HUES6 (cell line): ENCODE data around the gene ATP8B1.
A peak's percentile ranks its signal among the peaks of the same experiment; 100 is the strongest.
"Not testable (repeated sequence)": the region's sequence is repeated elsewhere in the genome, so short reads cannot be mapped to it uniquely, and the experiment has no call there.

ENCODE experiments used
- H3K27ac ChIP-seq: 2 replicates; pipeline ENCODE4 v1.7.0; 2013; ENCODE audit warnings: low read depth, mild to moderate bottlenecking, low read length, inconsistent platforms
- H3K27me3 ChIP-seq: 2 replicates; pipeline ENCODE4 v1.6.1; 2013; ENCODE audit warnings: low read length; ENCODE audit not compliant: control insufficient read depth, insufficient read depth
- H3K36me3 ChIP-seq: 2 replicates; pipeline ENCODE4 v1.6.1; 2013; ENCODE audit warnings: low read length; ENCODE audit not compliant: control insufficient read depth, insufficient read depth
- H3K4me1 ChIP-seq: 2 replicates; pipeline ENCODE4 v1.6.1; 2013; ENCODE audit warnings: low read length; ENCODE audit not compliant: control insufficient read depth, insufficient read depth
- H3K4me3 ChIP-seq: 2 replicates; pipeline ENCODE4 v1.5.1; 2013; ENCODE audit warnings: low read depth, low read length
- H3K9ac ChIP-seq: one replicate; pipeline ENCODE4 v1.6.1; 2013; ENCODE audit warnings: mild to moderate bottlenecking, low read length
- H3K9me3 ChIP-seq: 2 replicates; pipeline ENCODE4 v1.6.1; 2013; ENCODE audit warnings: low read depth, low read length; ENCODE audit not compliant: control insufficient read depth, insufficient read depth

ATP8B1 gene

DNA sequence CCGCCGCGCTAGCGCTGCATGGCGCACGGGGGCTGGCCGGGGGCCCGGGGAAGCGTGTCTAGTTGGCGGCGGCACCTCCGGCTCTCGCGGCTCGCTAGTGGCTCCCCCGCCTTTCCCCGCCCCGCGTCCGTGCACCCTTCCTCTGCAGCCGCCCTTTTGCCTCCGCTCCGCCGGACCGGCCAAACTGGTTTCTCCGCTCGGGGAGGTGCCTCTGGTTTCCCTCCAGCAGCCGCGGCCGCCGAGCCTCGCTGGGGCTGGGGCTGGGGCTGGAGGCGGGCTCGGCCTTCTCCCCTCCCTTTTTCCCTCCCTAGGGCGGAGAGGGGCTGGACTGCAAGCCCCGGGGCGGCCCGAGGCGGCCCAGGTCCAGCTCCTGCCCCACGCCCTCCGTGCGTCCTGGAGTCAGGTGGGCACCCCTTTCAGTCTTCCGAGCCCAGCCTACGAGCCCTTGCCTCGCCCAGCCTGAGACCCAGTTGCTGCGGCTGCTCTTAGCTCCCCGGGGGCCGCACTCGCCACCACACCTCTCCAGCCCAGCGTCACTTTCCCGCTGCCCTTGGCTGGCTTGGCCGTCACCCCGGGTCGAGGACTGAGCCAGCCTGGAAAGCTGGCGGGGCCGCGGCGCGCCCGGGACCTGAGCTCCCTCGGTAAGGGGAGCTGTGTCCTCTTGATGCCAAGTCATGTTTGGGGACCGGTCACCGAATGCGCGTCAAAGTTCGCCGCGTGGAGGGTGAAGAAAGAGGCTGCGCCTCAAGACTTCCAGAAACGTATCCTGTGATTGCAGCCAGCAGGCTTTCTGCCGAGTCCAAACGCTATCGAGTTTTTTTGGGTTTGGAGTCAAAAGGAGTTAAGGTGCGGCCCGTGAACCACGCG, at the start of gene ATP8B1:
Gene ATP8B1, minus strand, starts transcription at position 213 of the 867 bp plus-strand sequence. CDS start 71,508 bp downstream, outside the sequence.
- Histone ChIP-seq H3K4me1 (peaks cover 5% of the 10 kb centered on the region; the same call in 1 of the 2 replicates), H3K27me3 (peaks cover 77% of the 10 kb centered on the region), H3K9ac (peak within 1 kb of the TSS; percentile 59), H3K9me3 (no peaks in the 10 kb centered on the region), H3K36me3 (no peaks in the 10 kb centered on the region), H3K4me3 (peak within 1 kb of the TSS; percentile 71), H3K27ac (no peak within 1 kb of the TSS)

- H3K9ac ChIP-seq: no peak overlapping the region
- H3K27me3 ChIP-seq: no peaks in the 10 kb centered on the region; the same call in 1 of the 2 replicates
- H3K4me1 ChIP-seq: no peaks in the 10 kb centered on the region
- H3K36me3 ChIP-seq: no peaks in the 10 kb centered on the region
- no peak overlapping the region for H3K4me3 ChIP-seq
- H3K27ac ChIP-seq: no peak overlapping the region
- no peaks in the 10 kb centered on the region for H3K9me3 ChIP-seq
Measured at GRCh38 chr18:57850063-57850462, 46.9 kb upstream of the ATP8B1 start.

DNA sequence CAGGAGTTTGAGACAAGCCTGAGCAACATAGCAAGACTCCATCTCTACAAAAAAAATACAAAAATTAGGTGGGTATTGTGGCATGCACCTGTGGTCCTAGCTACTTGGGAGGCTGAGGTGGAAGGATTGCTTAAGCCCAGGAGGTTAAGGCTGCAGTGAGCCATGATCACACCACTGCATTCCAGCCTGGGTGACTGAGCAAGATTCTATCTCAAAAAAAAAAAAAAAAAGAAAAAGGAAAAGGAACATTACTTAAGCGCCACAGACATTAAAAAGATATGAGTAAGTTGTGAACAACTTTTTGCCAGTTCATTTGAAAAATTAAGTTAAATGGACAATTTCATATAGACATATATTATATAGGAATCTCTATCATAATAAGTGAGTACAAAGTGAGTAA, 45.3 kb upstream of the ATP8B1 start:
- H3K9me3 ChIP-seq, H3K27me3 ChIP-seq, H3K4me3 ChIP-seq, H3K9ac ChIP-seq, H3K27ac ChIP-seq, H3K4me1 ChIP-seq, H3K36me3 ChIP-seq: not testable (repeated sequence)

GRCh38 chr18:57847431-57847830, 44.3 kb upstream of the ATP8B1 start:
- not testable (repeated sequence) for H3K4me1 ChIP-seq

DNA sequence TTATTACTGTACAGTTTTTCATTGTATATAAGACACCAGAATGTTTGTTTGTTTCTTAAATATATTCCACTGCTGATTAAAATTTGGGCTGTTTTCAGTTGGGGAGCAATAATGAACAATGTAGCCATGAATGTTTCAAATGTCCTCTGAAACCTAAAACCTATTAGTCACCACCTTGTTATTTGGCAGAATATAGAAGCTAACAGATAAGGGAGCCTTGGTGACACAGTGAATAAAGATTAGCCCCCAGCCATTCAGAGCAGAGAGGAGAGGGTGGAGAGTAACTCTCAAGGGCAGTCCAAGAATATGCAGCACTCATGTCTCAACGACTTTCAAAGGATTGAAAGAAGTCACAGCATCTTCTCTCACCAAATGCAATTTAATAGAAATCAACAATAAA, 43.1 kb upstream of the ATP8B1 start:
- Histone ChIP-seq H3K9ac (no peak overlapping the region), H3K27ac (no peak overlapping the region), H3K27me3 (peaks cover 5% of the 10 kb centered on the region; the same call in 1 of the 2 replicates), H3K4me1 (peaks cover 4% of the 10 kb centered on the region; the same call in 1 of the 2 replicates), H3K36me3 (no peaks in the 10 kb centered on the region), H3K4me3 (no peak overlapping the region), H3K9me3 (no peaks in the 10 kb centered on the region)

More at GRCh38 chr18:57847431-57847830, 44.3 kb upstream of the ATP8B1 start:
- not testable (repeated sequence) for H3K9ac ChIP-seq, H3K9me3 ChIP-seq, H3K4me3 ChIP-seq, H3K36me3 ChIP-seq, H3K27me3 ChIP-seq, H3K27ac ChIP-seq

- H3K27me3 ChIP-seq: peaks cover 5% of the 10 kb centered on the region; the same call in 1 of the 2 replicates
- H3K9ac ChIP-seq: no peak overlapping the region
- no peaks in the 10 kb centered on the region for H3K36me3 ChIP-seq
- H3K4me1 ChIP-seq: peaks cover 4% of the 10 kb centered on the region; the same call in 1 of the 2 replicates
- no peak overlapping the region for H3K27ac ChIP-seq
- no peaks in the 10 kb centered on the region for H3K9me3 ChIP-seq
- H3K4me3 ChIP-seq: no peak overlapping the region
Measured at GRCh38 chr18:57845605-57846074, 42.5 kb upstream of the ATP8B1 start.

GRCh38 chr18:57844319-57844718, 41.2 kb upstream of the ATP8B1 start:
- H3K27me3 ChIP-seq: peaks cover 5% of the 10 kb centered on the region; the same call in 1 of the 2 replicates
- no peaks in the 10 kb centered on the region for H3K9me3 ChIP-seq
- H3K4me3 ChIP-seq: no peak overlapping the region
- no peak overlapping the region for H3K9ac ChIP-seq
- H3K36me3 ChIP-seq: no peaks in the 10 kb centered on the region
- H3K27ac ChIP-seq: no peak overlapping the region
- H3K4me1 ChIP-seq: peaks cover 4% of the 10 kb centered on the region; the same call in 1 of the 2 replicates

DNA sequence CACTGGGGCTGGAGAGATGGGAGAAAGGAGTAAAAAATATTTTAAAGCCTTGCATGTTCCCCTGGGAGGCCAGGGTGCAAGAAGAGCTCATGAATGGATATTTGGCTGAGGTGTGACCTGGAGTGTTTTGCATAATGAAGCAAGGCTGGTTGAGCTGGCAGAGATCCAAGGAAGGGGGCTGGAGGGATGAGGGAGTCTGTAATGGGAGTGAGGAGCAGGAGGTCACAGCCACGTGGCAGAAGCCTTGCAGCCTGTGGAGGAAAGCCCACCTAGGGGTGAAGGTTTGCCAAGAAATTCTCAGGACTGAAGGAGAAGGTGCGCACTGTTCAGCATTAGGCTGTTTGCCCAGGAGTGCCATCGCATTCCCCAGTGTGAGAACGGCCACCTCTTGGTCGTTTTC, 40.3 kb upstream of the ATP8B1 start:
- H3K27ac ChIP-seq: no peak overlapping the region
- H3K4me3 ChIP-seq: no peak overlapping the region
- H3K4me1 ChIP-seq: peaks cover 4% of the 10 kb centered on the region; the same call in 1 of the 2 replicates
- no peaks in the 10 kb centered on the region for H3K9me3 ChIP-seq
- no peaks in the 10 kb centered on the region for H3K36me3 ChIP-seq
- peaks cover 5% of the 10 kb centered on the region; the same call in 1 of the 2 replicates for H3K27me3 ChIP-seq
- no peak overlapping the region for H3K9ac ChIP-seq

- Histone ChIP-seq H3K9ac (no peak overlapping the region), H3K27me3 (peaks cover 5% of the 10 kb centered on the region; the same call in 1 of the 2 replicates), H3K36me3 (no peaks in the 10 kb centered on the region), H3K9me3 (no peaks in the 10 kb centered on the region), H3K4me1 (peaks cover 4% of the 10 kb centered on the region; the same call in 1 of the 2 replicates), H3K27ac (no peak overlapping the region), H3K4me3 (no peak overlapping the region)
Measured at GRCh38 chr18:57841568-57841967, 38.5 kb upstream of the ATP8B1 start.

- Histone ChIP-seq H3K27me3 (peaks cover 5% of the 10 kb centered on the region; the same call in 1 of the 2 replicates), H3K9ac (no peak overlapping the region)
Measured at GRCh38 chr18:57839942-57840381, 36.8 kb upstream of the ATP8B1 start.

GRCh38 chr18:57837917-57838548, 34.9 kb upstream of the ATP8B1 start:
- Histone ChIP-seq H3K9ac (no peak overlapping the region), H3K36me3 (no peaks in the 10 kb centered on the region), H3K27ac (no peak overlapping the region), H3K4me1 (no peaks in the 10 kb centered on the region), H3K4me3 (no peak overlapping the region), H3K27me3 (no peaks in the 10 kb centered on the region), H3K9me3 (no peaks in the 10 kb centered on the region)

More at GRCh38 chr18:57839942-57840381, 36.8 kb upstream of the ATP8B1 start:
- no peak overlapping the region for H3K4me3 ChIP-seq
- no peak overlapping the region for H3K27ac ChIP-seq
- H3K9me3 ChIP-seq: no peaks in the 10 kb centered on the region
- H3K36me3 ChIP-seq: no peaks in the 10 kb centered on the region
- H3K4me1 ChIP-seq: peaks cover 4% of the 10 kb centered on the region; the same call in 1 of the 2 replicates
